Measurements from ENCODE around the gene CYLD.
A peak's percentile ranks its signal among the peaks of the same experiment; 100 is the strongest.

The CYLD gene

DNA sequence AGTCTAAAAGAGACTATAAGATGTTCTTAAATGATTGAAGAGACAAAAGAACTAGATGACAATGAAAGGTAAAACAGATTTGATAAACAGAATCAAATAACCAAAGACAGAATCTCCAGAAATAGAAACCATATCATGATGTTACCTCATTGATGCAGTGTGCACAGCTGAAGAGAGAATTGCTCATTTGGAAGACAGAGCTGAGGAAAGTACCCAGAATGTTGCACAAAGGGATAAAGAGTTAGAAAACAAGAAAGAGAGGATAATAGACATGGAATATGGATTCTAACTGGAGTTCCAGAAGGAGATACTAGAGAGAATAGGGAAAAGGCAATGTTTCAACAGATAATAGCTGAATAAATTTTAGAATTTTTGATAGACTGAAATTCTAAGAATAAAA is 47.9 kb downstream of the CYLD start:
- DNase-seq: no peak

DNA sequence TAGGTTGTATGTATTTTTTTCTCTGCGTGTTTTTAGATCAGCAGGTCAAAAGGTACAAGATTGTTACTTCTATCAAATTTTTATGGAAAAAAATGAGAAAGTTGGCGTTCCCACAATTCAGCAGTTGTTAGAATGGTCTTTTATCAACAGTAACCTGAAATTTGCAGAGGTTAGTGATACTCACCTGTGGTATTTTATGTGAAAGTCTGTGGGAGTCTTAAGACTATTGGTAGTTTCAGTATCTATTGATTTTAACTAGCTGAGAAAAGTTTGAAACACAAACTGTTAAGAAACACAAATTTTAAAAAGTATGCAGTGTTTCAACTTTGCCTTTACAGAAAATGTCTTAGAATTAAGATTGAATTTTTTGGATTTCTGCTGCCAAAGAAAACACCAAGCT is 49.6 kb downstream of the CYLD start:
- DNase-seq: no peak

DNA sequence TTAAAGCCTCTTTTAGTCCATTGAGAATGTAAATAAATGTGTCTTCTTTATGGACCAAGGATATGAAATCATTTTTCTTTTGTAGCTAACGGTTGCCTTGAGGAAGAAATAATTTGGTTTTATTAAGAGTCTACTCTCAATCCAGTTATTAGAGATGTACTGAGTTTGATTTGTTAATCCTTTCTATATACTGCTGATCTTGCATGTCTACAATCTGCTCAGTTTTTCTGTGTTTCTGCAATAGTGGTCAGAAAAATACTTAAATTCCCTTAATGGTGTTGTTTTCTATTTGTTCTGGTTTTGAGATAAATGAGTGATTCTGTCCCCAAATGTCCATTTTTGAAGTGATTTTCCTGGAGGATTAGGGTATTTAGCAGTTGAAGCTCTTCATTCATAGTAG is 54.9 kb downstream of the CYLD start:
- DNase-seq: no peak

DNA sequence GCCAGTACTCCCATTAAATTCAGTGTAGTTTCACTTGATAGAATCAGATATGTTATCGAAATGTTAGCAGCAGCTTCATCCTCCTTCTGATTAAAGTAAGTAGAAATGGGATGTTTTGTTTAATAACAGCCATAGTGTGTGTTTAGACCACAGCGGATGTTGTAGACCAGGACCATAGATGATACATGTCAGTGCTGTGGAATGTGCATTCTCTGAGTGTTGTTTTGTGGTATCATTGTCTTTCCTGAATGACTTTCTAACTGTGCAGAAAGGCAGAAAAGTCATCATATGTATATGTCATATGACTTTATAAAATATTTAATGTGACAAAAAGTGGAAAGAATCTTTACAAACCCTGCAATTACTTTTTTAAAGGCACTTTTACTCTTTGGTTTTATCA is 55.6 kb downstream of the CYLD start:
- no peak for DNase-seq

DNA sequence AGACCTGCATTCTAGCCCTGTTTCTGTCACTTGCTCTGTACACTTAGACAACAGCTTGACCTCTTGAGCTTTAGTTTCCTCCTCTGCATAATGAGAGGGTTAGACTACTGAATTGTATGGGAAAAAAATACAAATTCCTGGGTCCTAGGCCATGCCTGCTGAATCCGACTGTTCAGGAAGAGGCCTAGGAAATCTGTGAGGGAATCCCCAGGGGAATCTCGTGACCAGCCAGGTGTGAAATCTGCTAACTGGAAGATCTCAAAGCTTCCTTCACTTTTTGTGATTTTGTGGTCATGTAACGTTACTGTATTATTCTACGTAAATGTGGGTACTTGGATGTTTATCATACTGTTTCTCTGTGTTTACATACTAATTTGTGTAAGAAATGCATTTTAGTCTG is 58.2 kb downstream of the CYLD start:
- no peak for DNase-seq

DNA sequence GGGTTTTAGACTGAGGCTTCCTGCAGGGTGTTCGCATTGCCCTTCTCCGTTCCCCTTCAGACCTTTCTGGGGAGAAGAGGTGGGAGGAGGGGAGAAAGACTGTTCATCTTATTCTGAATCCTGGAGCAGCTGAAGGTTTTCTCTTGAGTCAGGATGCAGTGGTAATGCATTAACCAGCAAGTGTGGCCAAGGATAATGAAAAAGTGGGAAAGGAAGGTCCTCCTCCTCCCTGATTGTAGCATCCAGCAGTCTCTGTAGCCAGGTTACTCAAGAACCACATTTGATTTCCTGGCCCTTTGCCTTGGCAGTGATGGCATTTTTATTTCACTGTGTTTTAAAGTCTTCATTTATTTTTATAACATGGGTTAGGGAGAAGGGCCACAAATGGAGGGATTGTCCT is 59.1 kb downstream of the CYLD start:
- no peak for DNase-seq

DNA sequence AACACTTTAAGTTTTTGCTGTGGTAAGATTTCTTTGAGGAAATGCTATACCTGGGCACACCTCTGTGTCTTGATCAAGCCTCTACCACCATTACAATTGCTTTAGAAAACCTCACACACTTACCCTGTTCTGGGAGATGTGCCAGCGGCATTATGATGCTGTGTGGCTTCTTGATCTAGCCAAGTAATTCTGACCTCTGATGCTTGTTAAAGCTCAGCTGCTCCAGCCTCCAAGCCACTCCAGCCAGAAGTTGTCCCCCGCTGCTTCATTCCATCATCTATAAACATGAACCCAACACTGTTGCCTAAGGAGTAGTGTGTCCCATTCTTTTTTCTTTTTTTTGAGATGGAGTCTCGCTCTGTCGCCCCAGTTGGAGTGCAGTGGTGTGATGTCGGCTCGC is 60.1 kb downstream of the CYLD start:
- no peak for DNase-seq

DNA sequence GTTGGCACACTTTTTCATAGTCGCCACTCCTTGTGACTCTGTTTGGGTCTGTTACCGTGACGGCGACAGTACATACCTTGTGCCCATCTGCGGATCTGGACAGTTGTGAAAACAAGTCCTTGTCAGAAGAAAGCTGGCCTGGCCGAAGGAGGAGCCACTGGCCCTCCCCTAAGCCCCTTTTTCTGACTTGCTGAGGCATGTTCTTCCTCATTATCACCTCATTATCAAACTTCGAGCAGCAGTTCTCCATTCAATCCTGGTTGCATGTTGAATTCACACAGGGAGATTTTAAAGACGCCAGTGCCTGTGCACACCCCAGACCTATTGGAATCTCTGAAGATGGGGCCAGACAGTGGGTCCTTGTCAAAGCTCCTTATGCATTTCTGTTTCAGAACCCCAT is 61.1 kb downstream of the CYLD start:
- DNase-seq: no peak

DNA sequence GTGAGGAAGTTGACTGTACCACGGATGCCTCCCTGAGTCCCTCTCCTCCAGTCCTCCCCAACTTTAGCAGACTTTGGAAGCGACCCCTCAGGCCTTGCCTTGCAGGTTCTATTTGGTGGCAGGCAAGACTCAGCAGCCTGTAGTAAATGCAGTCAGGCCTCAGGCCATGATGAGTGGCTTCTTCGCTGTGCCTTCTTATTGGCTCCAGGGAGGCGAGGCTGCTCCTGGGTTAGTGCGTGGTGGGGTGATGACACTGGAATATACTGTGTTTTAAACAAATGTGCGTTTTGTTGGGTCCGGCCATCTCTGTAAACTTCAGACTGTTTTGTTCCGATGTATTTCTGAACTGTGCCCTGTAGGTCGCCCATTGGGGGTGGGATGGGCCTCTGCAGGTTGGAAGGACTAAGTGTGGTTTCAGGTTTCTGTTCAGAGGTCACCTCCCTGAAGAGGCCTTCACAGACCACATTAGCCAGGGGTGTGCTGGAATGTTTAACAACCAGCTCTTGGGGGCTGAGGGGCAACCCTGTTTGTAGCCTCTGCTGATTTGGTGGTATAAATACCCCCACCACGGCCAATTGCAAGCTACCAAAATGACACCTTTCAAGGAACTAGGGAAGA is 62.5 kb downstream of the CYLD start:
- no peak for DNase-seq

DNA sequence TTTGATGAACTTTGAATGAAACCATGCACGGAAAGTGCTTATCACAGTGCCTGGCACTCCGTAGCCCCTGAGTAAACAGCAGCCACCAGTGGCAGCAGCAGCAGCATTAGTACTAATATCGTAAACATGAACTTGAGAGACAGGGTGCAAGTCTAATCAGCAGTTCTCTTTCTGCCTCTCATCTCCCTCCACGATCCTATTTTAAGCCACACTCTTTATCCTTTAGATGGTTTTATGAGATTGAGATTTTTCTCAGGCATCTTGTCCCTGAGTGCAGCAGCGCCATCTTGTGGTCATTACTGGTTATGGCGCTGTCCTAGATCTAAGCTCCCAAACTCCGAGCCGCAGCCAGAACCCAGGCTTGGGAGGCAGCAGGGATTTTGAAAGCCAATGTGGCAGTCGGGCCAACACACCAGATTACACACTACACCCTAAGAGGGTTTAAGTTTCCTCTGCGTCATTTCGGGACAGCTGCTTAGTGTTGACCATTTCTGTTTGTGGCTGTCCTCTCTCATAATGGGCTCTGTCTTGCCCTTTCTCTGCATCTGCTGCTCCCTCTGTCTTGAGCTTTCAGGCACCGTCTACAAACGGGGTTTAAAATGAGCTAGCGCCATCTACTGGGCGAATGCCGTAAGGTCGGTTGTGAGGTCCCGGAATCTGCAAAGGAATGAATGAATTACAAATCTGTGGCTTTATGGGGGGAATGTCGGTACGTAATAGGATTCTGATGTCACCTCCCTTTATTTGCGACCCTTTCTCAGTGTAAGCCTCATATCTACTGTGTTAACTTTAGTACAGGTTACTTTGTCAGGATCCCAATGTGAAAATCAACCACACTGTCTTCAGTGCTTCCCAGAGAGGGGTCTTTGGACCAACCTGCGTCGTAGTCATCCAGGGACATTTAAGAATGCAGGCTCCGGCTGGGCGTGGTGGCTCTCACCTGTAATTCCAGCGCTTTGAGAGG is 64.5 kb downstream of the CYLD start:
- DNase-seq: peak; percentile 54

DNA sequence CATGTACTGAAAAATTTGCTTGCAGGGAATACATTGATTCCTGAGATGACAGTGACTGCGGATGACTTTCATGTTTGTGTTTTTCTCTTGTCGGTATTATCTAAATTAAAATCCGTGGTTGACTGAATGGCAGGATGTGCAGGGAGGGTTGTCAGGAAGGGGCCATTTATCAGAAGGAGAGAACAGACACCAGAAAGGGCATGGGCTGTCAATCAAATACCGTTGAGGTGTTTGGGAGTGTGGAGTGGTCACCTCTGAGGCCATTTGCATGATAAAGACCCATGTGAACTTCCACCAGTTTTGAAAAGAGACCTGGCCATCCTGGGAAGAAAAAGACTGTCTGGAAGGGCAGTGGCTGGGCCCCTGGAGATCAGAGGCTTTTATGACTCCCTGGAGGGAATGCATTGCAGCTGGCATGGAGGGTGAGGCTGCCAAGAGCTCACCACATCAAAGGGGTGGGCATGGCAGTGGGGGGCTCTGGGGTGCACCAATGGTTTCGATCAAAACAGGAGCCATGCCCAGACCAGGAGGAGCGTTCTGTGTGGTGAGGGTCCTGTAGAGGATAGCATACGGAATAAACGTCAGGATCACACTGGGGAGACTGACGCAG is 67.1 kb downstream of the CYLD start:
- DNase-seq: no peak

DNA sequence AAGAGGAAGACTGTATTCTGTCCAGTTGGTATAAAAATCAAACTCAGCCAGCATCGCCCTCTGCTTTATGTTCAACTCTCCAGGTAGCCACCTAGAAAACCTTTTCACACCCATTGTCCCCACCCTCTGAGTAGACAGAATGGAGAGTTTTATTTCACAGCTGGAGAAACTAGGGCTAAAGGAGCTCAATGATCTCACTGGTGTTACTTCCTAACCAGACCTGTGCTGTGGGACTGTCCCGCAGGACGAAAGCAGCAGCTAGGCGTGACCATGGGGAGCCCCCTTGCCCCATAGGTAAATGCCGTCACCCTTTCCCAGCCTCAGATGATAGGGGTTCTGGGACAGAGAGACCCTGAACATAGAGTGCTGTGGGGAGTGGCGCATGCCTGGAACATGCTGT is 67.7 kb downstream of the CYLD start:
- DNase-seq: no peak

DNA sequence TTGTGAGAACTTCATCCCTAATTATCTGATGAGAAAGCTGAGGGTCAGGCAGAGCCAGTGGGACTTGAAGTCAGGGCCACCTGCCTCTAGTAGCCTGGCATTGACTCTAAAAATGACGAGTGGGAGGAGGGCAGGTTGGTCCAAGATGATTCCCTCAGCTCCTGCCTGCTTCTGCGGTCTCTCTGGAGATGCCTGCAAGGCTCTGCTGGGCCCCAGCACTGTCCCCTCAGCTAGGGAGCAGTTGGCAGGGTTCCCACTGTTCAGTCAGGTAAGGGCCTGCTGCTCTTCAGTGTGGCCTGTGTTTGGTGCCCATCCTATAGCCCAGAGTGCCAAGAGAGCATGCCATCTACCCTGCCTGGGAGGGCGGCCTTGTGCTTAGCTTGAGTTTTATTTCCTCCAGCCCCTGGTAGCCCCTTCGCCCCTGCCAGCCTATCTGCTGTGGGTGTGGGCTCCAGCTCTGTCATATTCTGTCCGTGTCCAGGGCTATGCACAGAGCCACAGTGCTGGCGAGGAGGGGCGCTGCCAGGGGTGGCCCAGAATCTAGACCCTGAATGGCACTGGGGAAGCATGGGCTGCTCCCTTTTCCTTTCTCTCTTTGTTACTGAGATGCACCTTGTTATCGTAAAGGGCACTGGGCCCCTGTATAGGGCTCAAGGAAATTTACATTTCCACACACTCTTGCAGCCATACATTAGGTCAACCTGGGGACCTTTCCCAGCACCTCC is 68.5 kb downstream of the CYLD start:
- DNase-seq: no peak

DNA sequence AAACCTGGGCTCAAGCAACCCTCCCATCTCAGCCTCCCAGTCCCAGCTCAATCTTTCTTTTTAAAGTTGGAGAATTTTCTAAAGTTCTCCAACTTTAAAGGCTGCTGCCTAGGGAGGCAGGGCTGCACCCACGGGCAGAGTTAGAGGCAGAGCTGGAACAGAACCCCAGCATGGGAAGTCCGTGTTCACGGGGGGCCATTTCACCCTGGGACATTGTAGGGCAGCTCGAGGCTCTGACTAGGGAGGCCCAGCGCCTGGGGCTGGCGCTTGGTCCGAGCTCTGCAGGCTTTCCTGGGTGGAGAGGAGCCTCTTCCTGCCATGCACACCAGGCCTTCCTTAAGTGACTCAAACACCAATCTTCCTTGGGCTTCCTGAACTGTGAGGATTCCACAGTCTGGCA is 70.2 kb downstream of the CYLD start:
- DNase-seq: no peak

DNA sequence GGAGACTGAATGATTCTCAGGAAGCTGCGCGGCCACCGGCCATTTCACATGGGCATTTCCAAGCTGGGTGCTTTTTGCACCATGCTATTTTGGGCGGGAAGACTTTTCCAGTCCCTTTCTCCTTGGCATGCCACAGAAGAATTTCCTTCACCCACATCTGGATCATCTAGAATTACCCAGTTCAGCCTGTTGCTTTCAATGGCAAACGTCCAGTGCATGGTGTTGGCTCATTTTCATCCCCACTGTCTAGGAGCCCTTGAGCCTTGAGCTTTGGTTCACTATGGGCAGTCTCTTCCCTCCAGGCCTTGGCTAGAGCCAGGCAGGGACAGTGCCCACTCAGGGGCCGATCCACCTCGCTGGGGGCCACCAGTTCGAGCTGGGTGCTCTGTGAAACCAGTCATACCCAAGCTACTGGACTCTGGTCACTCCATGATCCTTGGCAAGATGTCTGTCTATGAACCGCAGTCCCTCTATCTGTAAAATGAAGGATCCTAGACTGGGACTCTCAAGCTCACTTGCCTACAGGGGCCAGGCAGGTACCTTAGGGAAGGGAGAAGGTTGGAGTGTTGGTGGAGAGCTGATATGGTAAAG is 71.1 kb downstream of the CYLD start:
- no peak for DNase-seq

DNA sequence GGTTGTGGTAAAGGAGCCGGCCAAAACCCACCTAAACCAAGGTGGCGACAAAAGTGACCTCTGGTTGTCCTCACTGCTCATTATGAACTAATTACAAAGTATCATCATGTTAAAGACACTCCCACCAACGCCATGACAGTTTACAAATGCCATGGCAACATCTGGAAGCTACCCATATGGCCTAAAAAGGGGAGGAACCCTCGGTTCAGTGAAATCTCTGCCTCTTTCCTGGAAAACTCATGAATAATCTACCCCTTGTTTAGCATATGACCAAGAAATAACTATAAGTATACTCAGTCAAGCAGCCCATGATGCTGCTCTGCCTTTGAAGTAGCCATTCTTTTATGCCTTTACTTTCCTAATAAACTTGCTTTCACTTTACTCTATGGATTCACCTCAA is 72.2 kb downstream of the CYLD start:
- no peak for DNase-seq

DNA sequence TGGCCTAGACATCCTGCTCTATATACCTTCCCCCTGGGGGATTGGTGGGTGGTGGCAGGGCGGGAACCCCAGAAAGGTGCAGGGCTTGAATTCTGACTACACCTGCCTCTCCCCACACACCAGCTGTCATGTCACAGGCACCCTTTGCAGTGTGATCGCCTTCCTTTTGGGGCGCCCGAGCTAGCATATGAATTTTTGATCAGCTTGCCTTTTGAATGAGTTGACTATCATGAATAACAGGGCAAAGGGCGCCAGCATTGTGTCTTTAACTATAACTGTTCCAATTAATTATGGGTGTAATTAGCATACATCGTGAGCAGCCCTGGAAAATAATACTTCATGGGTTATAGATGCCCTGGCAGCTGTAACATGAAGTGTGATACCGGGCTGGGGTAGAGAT is 72.7 kb downstream of the CYLD start:
- no peak for DNase-seq

DNA sequence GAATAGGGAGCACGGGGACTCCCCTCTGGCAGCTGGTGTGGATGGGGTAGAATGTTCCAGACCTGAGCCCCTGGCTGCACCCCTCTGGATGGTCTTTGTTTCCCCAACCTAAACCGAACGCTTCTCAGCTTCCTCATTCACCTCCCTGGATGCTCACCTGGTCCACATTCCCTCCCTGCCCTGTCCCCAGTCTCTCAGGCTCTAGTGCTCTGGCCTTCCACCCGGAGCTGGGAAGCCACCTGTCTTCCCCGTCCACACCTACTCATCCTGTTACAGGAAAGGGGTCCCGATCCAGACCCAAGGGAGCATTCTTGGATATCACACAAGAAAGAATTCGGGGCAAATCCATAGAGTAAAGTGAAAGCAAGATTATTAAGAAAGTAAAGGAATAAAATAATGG is 73.5 kb downstream of the CYLD start:
- DNase-seq: no peak

DNA sequence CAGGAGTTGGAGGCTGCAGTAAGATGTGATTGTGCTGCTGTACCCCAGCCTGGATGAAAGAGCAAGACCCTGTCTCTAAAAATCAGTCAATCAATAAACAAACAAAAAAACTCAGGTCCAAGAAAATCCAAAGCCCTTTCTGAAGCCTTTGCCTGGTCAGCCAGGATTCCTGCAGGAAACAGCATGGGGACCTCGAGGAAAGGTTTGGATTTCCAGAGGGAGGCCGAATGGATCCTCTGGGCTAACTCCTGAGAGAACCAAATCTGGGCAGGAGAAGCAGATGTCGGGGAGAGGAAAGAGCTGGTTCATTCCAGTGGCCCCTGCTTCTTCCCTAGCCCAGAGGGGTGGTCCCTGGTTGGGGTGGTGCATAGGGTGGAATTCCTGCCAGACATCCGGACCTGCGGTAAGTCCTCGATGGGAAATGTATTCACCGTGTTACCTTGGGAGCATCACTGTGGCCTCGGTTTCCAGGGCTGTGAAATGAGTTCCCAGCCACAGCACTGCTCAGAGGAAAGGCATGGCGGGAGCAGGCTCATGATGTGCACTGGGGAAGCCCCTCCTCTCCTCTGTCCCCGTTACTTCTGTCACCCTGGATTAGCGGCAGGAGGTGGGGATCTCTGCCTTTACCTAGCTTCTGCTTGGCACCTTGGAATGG is 75.1 kb downstream of the CYLD start:
- DNase-seq: no peak

DNA sequence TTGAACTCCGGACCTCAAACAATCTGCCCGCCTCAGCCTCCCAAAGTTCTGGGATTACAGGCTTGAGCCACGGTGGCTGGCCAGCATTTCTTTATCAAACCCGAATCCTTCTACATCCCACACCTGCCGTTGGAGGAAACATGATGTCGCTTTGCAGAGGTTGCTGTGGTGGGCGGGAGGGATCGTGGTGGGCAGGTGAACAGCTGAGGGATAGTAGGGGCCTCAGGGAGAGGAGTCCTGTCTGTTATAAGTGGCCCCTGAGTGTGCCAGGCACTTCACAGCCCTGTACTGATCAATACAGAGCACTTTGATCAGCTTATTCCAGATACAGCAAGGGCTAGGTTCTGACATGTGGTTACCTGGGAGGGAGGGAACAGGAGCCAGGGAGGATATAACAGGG is 76.5 kb downstream of the CYLD start:
- DNase-seq: no peak

DNA sequence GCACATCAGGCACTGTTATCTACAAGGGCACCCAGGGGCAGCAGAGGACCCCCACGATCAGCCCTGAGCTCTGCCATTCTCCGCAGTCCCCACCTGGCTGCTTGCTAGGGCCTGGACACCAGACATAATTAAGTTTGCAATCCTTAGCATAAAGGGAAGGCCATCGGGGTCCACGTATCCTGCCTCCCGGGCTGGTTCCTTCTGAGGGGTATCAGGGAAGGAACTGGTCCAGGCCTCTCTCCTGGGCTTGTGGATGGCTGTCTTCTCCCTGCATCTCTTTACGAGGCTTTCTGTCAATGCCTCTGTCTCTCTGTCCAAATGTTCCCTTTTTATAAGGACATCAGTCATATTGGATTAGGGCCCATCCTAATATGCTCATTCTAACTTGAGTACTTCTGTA is 77.8 kb downstream of the CYLD start:
- no peak for DNase-seq

DNA sequence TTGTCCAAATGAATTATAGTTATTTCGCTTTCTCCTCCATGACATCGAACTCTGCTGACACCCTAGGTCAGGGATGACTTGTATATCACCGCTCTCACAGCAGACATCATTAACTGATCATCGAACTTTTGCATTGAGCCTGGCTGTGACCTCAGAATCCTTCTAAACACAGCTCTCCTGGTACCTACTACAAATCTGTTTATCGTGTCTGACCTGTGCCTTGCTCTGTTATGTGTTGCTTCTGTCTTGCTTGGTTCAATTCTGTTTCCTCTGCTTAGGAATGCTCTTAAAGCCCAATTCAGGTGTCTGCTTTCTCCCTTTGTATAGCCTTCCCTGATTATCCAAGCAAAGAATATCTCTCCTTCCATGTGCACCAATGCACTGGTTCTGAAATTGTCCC is 78.3 kb downstream of the CYLD start:
- no peak for DNase-seq

DNA sequence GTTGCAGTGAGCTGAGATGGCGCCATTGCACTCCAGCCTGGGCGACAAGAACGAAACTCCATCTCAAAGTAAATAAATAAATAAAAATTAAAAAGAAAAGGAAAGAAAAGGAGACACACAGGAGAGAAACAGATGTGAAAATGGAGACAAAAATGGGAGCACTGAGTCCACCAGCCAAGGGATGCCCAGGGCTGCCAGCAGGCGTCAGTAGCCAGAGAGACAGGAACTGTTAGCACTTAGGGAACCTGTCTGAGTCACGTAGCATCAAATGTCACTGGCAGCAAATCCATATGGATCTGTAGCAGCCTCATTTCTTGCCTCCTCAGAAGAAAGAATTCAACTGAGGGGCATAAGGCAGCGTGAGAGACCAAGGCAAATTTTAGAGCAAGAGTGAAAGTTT is 79.7 kb downstream of the CYLD start:
- no peak for DNase-seq
